ENCODE data around the gene CTNNA2. TPM values are rescaled to one million over a fixed set of nuclear protein-coding genes. Genes with fewer than 3 reads are reported as not detected.

Gene CTNNA2
- total and polyA plus RNA-seq, 2 of the 8 experiments (the other 6 are each of a cell fraction or from before 2014, with no cell fraction given), result 3.9 to 9.0 TPM

- no peak overlapping the region for H3K9ac ChIP-seq (replicated peaks in 1 of 4; ENCODE audit: extremely low read depth in 1 of 4, low read depth in 3 of 4, low read length in 3 of 4)
- H2BK15ac ChIP-seq (ENCODE audit: low read length), result no peak overlapping the region
- no peak overlapping the region for H4K91ac ChIP-seq (replicated peaks; ENCODE audit: insufficient read length, low read length)
- H3K18ac ChIP-seq (ENCODE audit: extremely low read depth, low read length), result no peak overlapping the region
- H2BK12ac ChIP-seq (ENCODE audit: low read depth, low read length), result no peak overlapping the region
- ChIA-PET CTCF (ENCODE audit: partially characterized antibody) (interaction anchor here (1.3 kb wide), 1 partner anchor 63 kb away, joined by 3 read pairs; no protein-coding TSS in a partner anchor), POLR2A (ENCODE audit: partially characterized antibody) (interaction anchor here (1.4 kb wide), 1 partner anchor 10 kb away, joined by 3 read pairs; no protein-coding TSS in a partner anchor)
- no peaks in the 10 kb centered on the region for H4K20me1 ChIP-seq (replicated peaks in 1 of 2; ENCODE audit: control insufficient read depth in 1 of 2, insufficient read depth in 2 of 2, low read length in 2 of 2)
- no peak overlapping the region for H4K5ac ChIP-seq (ENCODE audit: insufficient read length, low read depth, low read length)
- DNase-seq (ENCODE audit: low read depth in 1 of 2, low spot score in 2 of 2) (no peak), FAIRE-seq (no peak)
- H3K27me3 ChIP-seq (replicated peaks in 1 of 4; ENCODE audit: control insufficient read depth in 3 of 4, extremely low read depth in 1 of 4, insufficient read depth in 3 of 4, low read length in 3 of 4), result no peaks in the 10 kb centered on the region
- H3K4ac ChIP-seq (replicated peaks; ENCODE audit: insufficient read length, low read depth, low read length), result no peak overlapping the region
- no peaks in the 10 kb centered on the region for H3K79me2 ChIP-seq (ENCODE audit: control insufficient read depth in 1 of 2, insufficient read depth in 2 of 2, low read length in 2 of 2)
- no peaks in the 10 kb centered on the region; a peak in 1 of 7 replicates for H3K4me1 ChIP-seq (replicated peaks in 1 of 4; ENCODE audit: control insufficient read depth in 3 of 4, insufficient read depth in 4 of 4, low read length in 3 of 4)
- H3K9me3 ChIP-seq (ENCODE audit: insufficient read depth in 2 of 2, low read depth in 1 of 2, low read length in 1 of 2), result no peaks in the 10 kb centered on the region
- H3K14ac ChIP-seq (ENCODE audit: insufficient read length), result no peak overlapping the region
- H3K4me2 ChIP-seq (ENCODE audit: insufficient read depth in 1 of 2, low read depth in 2 of 2, low read length in 2 of 2), result no peak overlapping the region
- no peak overlapping the region for H3K27ac ChIP-seq (ENCODE audit: low read depth, low read length)
- H3K23me2 ChIP-seq (ENCODE audit: low read depth, low read length), result no peaks in the 10 kb centered on the region
- no peak overlapping the region for H2AK5ac ChIP-seq (ENCODE audit: low read depth, low read length)
- H3K56ac ChIP-seq (replicated peaks; ENCODE audit: insufficient read length, low read depth, low read length), result no peak overlapping the region
- H3K36me3 ChIP-seq (ENCODE audit: control insufficient read depth in 2 of 4, insufficient read depth in 4 of 4, low read length in 3 of 4), result no peaks in the 10 kb centered on the region
- no peak overlapping the region for H2BK5ac ChIP-seq (ENCODE audit: low read depth, low read length)
- H3K4me3 ChIP-seq (ENCODE audit: extremely low read depth in 1 of 4, insufficient read depth in 2 of 4, low read depth in 3 of 4, low read length in 4 of 4), result no peak overlapping the region
- no peak overlapping the region for H2AFZ ChIP-seq (ENCODE audit: low read length)
- H3K79me1 ChIP-seq (ENCODE audit: low read depth, low read length), result no peaks in the 10 kb centered on the region
- H3K23ac ChIP-seq (ENCODE audit: insufficient read length), result no peak overlapping the region
- no peak overlapping the region for H4K8ac ChIP-seq (ENCODE audit: extremely low read depth, insufficient read depth, low read length)
- no peak overlapping the region for H2BK120ac ChIP-seq (replicated peaks; ENCODE audit: low read depth, low read length)
- H2BK20ac ChIP-seq (ENCODE audit: low read length), result no peak overlapping the region
- TF ChIP-seq EP300 (IDR thresholded peaks at IDR 0.05; ENCODE audit: borderline replicate concordance in 1 of 2, low read depth in 2 of 2, low read length in 2 of 2) (no peak), RAD21 (IDR thresholded peaks at IDR 0.05 in 1 of 2, conservative IDR thresholded peaks at IDR 0.05 in 1 of 2; ENCODE audit: low read depth in 2 of 2, low read length in 2 of 2) (no peak), CBX5 (IDR thresholded peaks at IDR 0.05; ENCODE audit: low read depth, low read length) (no peak), RFX5 (IDR thresholded peaks at IDR 0.05; ENCODE audit: borderline replicate concordance, low read depth, low read length) (no peak), FOSL1 (IDR thresholded peaks at IDR 0.05; ENCODE audit: insufficient read depth, low read depth, low read length) (no peak), PHF8 (conservative IDR thresholded peaks at IDR 0.05; ENCODE audit: low read depth, low read length) (no peak), CHD1 (IDR thresholded peaks at IDR 0.05; ENCODE audit: low read depth, low read length) (no peak), KDM5A (IDR thresholded peaks at IDR 0.05; ENCODE audit: low read length) (no peak), RBBP5 (IDR thresholded peaks at IDR 0.05; ENCODE audit: borderline replicate concordance, low read depth, low read length) (no peak), POLR2A (IDR thresholded peaks at IDR 0.05; ENCODE audit: control extremely low read depth in 1 of 2, low read depth in 2 of 2, low read length in 2 of 2) (no peak), SAP30 (IDR thresholded peaks at IDR 0.05; ENCODE audit: insufficient read depth, insufficient replicate concordance, low read length) (no peak), SUZ12 (IDR thresholded peaks at IDR 0.05; ENCODE audit: low read length) (no peak), TAF1 (IDR thresholded peaks at IDR 0.05; ENCODE audit: low read depth, low read length) (no peak), CHD2 (IDR thresholded peaks at IDR 0.05; ENCODE audit: low read length) (no peak), NRF1 (IDR thresholded peaks at IDR 0.05; ENCODE audit: low read depth, low read length) (no peak), HDAC6 (IDR thresholded peaks at IDR 0.05; ENCODE audit: low read depth, low read length) (no peak)
Observed at GRCh38 chr2:80151248-80151647, 638.4 kb downstream of the CTNNA2 start.

Measured in H1 (cell line).